HEK293 (cell line): ENCODE measurements around the gene HBEGF.

Source experiments
- CTCF ChIA-PET: fragments of 350-600 bp; formaldehyde crosslinking; extraction: SDS; loops from one replicate; lab custom pipeline; 2021; ENCODE audit warnings: antibody characterized with exemption; lab: Yijun Ruan, JAX
- POLR2A ChIA-PET: fragments of 300-600 bp; formaldehyde crosslinking; extraction: SDS; loops from one replicate; lab custom pipeline; 2020; ENCODE audit warnings: antibody characterized with exemption, inconsistent platforms; lab: Yijun Ruan, JAX
- H3K27ac ChIP-seq: fragments of 200-500 bp; sonication (Bioruptor generic); 2 replicates; pipeline ENCODE4 v1.5.1; 2014; ENCODE audit warnings: low read depth, low read length, control low read depth, inconsistent platforms; ENCODE audit errors: extremely low read depth
- H3K36me3 ChIP-seq, 2 experiments: fragments of 200-500 bp in 1 of 2; sonication (Bioruptor generic) in 1 of 2; 1 replicate in 1 of 2; 2 replicates in 1 of 2; pipeline ENCODE4 v1.5.1; 2014 to 2017; ENCODE audit warnings: inconsistent platforms in 2 of 2, low read length in 2 of 2; ENCODE audit not compliant: control insufficient read depth in 2 of 2, insufficient read depth in 1 of 2
- H3K4me1 ChIP-seq: fragments of 200-500 bp; sonication (Bioruptor generic); 2 replicates; pipeline ENCODE4 v1.5.1; 2014; ENCODE audit warnings: mild to moderate bottlenecking, low read length, inconsistent platforms; ENCODE audit not compliant: control insufficient read depth, insufficient read depth
- H3K4me3 ChIP-seq: 2 replicates; pipeline ENCODE4 v1.5.1; 2011; ENCODE audit warnings: low read depth, mild to moderate bottlenecking, control low read depth, low read length, moderate library complexity
- H3K9me3 ChIP-seq: fragments of 200-500 bp; sonication (Bioruptor generic); 2 replicates; pipeline ENCODE4 v1.5.1; 2014; ENCODE audit warnings: low read depth, low read length, inconsistent platforms; ENCODE audit not compliant: control insufficient read depth, insufficient read depth
- KLF16 ChIP-seq: fragments of 450-650 bp; formaldehyde crosslinking; IDR thresholded peaks from 2 replicates; pipeline ENCODE4 v1.5.1; 2017; ENCODE audit warnings: missing biosample characterization, missing genetic modification characterization
- KLF7 ChIP-seq: fragments of 450-650 bp; formaldehyde crosslinking; IDR thresholded peaks from 2 replicates; pipeline ENCODE4 v1.5.1; 2016; ENCODE audit warnings: missing biosample characterization, missing genetic modification characterization, borderline replicate concordance
- SP3 ChIP-seq: fragments of 450-650 bp; formaldehyde crosslinking; IDR thresholded peaks from 2 replicates; pipeline ENCODE4 v1.5.1; 2016; ENCODE audit warnings: missing biosample characterization, missing genetic modification characterization
- ZNF132 ChIP-seq: fragments of 450-650 bp; formaldehyde crosslinking; IDR thresholded peaks from 2 replicates; pipeline ENCODE4 v1.5.1; 2017; ENCODE audit warnings: missing biosample characterization, missing genetic modification characterization, borderline replicate concordance
- ZNF292 ChIP-seq: fragments of 450-650 bp; formaldehyde crosslinking; IDR thresholded peaks from 2 replicates; pipeline ENCODE4 v1.5.1; 2016; ENCODE audit warnings: low read depth, missing biosample characterization, missing genetic modification characterization, borderline replicate concordance
- ZNF571 ChIP-seq: fragments of 450-650 bp; formaldehyde crosslinking; IDR thresholded peaks from 2 replicates; pipeline ENCODE4 v1.5.0; 2017; ENCODE audit warnings: missing biosample characterization, missing genetic modification characterization
- ZNF670 ChIP-seq: fragments of 450-650 bp; formaldehyde crosslinking; IDR thresholded peaks from 2 replicates; pipeline ENCODE4 v1.5.1; 2016; ENCODE audit warnings: missing biosample characterization, missing genetic modification characterization, low read depth
- ZNF707 ChIP-seq: fragments of 450-650 bp; formaldehyde crosslinking; IDR thresholded peaks from 2 replicates; pipeline ENCODE4 v1.5.1; 2016; ENCODE audit warnings: missing biosample characterization, missing genetic modification characterization
- TF ChIP-seq, protein P1 (sequence below): fragments of 450-650 bp; formaldehyde crosslinking; IDR thresholded peaks from 2 replicates; pipeline ENCODE4 v1.5.1; 2016; ENCODE audit warnings: missing biosample characterization, missing genetic modification characterization, borderline replicate concordance
- TF ChIP-seq, protein P2 (sequence below): fragments of 450-650 bp; IDR thresholded peaks from 2 replicates; pipeline ENCODE4 v1.5.1; 2018; ENCODE audit warnings: missing biosample characterization, mild to moderate bottlenecking, missing genetic modification characterization
- TF ChIP-seq, protein P3 (sequence below): fragments of 450-650 bp; formaldehyde crosslinking; IDR thresholded peaks from 2 replicates; pipeline ENCODE4 v1.5.1; 2016; ENCODE audit warnings: missing biosample characterization, missing genetic modification characterization

Gene HBEGF

DNA sequence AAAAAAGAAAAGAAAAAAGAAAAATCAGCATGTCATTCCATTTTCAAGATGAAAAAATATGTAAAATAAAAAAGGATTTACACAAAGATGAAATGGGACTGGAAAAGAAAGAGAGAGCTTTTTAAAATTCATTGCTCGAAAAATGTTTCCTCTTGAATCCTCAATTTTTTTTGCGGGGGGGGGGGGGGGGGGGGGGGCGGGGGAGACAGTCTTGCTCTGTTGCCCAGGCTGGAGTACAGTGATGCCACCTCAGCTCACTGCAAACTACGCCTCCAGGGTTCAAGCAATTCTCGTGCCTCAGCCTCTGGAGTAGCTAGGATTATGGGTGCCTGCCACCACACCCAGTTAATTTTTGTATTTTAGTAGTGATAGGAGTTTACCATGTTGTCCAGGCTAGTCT, 60.0 kb downstream of the HBEGF start (continued):
- TF ChIP-seq, protein P1, sequence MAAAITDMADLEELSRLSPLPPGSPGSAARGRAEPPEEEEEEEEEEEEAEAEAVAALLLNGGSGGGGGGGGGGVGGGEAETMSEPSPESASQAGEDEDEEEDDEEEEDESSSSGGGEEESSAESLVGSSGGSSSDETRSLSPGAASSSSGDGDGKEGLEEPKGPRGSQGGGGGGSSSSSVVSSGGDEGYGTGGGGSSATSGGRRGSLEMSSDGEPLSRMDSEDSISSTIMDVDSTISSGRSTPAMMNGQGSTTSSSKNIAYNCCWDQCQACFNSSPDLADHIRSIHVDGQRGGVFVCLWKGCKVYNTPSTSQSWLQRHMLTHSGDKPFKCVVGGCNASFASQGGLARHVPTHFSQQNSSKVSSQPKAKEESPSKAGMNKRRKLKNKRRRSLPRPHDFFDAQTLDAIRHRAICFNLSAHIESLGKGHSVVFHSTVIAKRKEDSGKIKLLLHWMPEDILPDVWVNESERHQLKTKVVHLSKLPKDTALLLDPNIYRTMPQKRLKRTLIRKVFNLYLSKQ (tag by site-specific recombination), result no peak
- TF ChIP-seq ZNF571 (tag by site-specific recombination) (no peak), KLF7 (tag by site-specific recombination) (no peak), ZNF670 (tag by site-specific recombination) (no peak), ZNF707 (tag by site-specific recombination) (no peak)

DNA sequence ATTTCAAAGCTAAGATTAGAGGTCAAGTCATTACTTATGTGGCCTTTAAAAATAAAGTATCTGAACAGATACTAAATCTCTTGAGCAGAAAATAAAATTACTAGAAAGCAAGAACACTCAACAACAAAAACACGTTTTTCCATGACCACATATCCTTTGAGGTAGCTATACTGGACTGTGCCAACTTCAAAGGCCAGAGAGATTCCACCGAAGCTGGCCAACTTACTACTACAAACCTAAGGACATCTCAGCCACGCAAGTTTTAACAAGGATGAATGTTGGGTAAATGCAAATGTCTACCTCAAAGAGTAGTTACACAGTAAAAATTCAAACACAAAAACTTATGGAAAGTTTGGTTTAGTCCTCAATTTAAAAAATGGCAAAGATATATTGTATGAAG, 62.4 kb downstream of the HBEGF start:
- 0 out of 2 replicates have a peak, but pooled peaks cover 2% of the 10 kb centered on the region for H3K4me1 ChIP-seq
- ChIA-PET CTCF (no interaction called here), POLR2A (no interaction called here)
- no peaks in the 10 kb centered on the region; a peak in 2 of 3 replicates for H3K36me3 ChIP-seq
- H3K4me3 ChIP-seq, result no peak overlapping the region
- H3K27ac ChIP-seq, result no peak overlapping the region
- TF ChIP-seq KLF16 (tag by site-specific recombination) (no peak), SP3 (no peak), ZNF132 (no peak), ZNF292 (tag by site-specific recombination) (no peak)
- TF ChIP-seq, protein P2, sequence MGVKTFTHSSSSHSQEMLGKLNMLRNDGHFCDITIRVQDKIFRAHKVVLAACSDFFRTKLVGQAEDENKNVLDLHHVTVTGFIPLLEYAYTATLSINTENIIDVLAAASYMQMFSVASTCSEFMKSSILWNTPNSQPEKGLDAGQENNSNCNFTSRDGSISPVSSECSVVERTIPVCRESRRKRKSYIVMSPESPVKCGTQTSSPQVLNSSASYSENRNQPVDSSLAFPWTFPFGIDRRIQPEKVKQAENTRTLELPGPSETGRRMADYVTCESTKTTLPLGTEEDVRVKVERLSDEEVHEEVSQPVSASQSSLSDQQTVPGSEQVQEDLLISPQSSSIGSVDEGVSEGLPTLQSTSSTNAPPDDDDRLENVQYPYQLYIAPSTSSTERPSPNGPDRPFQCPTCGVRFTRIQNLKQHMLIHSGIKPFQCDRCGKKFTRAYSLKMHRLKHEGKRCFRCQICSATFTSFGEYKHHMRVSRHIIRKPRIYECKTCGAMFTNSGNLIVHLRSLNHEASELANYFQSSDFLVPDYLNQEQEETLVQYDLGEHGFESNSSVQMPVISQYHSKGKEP (tag by site-specific recombination), result no peak
- TF ChIP-seq, protein P3, sequence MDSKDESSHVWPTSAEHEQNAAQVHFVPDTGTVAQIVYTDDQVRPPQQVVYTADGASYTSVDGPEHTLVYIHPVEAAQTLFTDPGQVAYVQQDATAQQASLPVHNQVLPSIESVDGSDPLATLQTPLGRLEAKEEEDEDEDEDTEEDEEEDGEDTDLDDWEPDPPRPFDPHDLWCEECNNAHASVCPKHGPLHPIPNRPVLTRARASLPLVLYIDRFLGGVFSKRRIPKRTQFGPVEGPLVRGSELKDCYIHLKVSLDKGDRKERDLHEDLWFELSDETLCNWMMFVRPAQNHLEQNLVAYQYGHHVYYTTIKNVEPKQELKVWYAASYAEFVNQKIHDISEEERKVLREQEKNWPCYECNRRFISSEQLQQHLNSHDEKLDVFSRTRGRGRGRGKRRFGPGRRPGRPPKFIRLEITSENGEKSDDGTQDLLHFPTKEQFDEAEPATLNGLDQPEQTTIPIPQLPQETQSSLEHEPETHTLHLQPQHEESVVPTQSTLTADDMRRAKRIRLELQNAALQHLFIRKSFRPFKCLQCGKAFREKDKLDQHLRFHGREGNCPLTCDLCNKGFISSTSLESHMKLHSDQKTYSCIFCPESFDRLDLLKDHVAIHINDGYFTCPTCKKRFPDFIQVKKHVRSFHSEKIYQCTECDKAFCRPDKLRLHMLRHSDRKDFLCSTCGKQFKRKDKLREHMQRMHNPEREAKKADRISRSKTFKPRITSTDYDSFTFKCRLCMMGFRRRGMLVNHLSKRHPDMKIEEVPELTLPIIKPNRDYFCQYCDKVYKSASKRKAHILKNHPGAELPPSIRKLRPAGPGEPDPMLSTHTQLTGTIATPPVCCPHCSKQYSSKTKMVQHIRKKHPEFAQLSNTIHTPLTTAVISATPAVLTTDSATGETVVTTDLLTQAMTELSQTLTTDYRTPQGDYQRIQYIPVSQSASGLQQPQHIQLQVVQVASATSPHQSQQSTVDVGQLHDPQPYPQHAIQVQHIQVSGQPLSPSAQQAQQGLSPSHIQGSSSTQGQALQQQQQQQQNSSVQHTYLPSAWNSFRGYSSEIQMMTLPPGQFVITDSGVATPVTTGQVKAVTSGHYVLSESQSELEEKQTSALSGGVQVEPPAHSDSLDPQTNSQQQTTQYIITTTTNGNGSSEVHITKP (tag by site-specific recombination), result peak; percentile 20; the same call in 1 of the 2 replicates
- TF ChIP-seq, all 188 proteins: peak for 1
- no peaks in the 10 kb centered on the region for H3K9me3 ChIP-seq
